GM08714 (cell line): ENCODE data around the gene TMC3.
A peak's percentile ranks its signal among the peaks of the same experiment; 100 is the strongest.

Source experiments
- H3K4me3 ChIP-seq: fragments of 200-500 bp; sonication (Bioruptor generic); 2 replicates; pipeline ENCODE4 v1.5.1; 2014; ENCODE audit warnings: mild to moderate bottlenecking, low read length, inconsistent platforms
- ZNF274 ChIP-seq: IDR thresholded peaks from 2 replicates; pipeline ENCODE4 v1.6.1; 2012; ENCODE audit warnings: mild to moderate bottlenecking, low read depth, low read length

TMC3 gene

DNA sequence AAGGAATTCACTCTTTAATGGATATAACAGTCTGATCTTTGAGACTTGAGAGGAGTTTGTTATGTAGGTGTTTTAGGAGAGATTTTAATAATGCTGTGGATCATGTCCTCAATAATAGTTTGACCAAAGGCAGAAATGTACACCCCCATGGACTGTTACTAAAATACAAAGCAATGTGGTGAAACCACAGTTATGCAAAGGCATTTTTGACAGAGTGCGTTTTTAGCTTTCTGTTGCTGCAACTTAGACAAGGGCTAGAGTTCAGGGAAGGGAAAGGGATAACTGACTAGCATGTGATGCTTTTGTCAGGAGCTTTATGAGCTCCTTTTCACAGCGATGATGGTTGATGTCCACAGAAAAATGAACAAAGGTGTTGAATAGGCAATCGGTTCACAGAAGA, 46.5 kb downstream of the TMC3 start:
- no peak for TF ChIP-seq ZNF274
- H3K4me3 ChIP-seq = no peak overlapping the region

DNA sequence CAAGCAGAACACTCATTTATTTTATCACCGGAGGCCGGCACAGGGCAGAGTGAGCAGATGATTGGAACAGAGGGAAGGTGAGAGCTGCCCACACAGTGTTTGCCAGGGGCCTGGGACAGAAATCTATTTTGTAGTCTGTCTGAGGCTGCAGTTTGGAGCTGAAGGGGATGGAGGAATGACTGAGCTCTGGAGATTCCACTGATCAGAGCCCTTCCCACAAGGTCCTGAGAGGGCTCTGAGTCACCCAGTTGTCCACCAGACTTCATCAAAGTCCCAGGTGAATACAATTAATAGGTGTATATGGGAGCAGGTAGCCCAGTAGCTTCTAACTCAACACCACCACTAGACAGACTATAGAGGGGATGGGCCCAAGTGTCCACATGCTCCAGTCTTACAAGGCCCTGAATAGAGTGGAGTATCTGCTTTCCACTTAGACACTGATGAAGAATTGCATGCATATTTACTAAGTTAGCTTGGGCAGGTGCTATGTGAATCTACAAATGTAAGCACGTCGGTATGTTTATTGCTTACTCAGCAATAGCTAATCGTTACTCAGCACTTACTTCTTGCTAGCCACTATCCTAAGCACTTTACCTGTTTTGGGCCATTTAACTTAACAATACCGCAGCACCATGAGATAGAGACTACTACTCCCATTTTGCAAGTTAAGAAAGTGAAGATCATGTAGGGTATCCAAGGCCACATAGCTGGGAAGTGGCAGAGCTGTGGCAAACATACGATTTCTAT, 47.4 kb downstream of the TMC3 start:
- no peak for TF ChIP-seq ZNF274
- no peak overlapping the region for H3K4me3 ChIP-seq

DNA sequence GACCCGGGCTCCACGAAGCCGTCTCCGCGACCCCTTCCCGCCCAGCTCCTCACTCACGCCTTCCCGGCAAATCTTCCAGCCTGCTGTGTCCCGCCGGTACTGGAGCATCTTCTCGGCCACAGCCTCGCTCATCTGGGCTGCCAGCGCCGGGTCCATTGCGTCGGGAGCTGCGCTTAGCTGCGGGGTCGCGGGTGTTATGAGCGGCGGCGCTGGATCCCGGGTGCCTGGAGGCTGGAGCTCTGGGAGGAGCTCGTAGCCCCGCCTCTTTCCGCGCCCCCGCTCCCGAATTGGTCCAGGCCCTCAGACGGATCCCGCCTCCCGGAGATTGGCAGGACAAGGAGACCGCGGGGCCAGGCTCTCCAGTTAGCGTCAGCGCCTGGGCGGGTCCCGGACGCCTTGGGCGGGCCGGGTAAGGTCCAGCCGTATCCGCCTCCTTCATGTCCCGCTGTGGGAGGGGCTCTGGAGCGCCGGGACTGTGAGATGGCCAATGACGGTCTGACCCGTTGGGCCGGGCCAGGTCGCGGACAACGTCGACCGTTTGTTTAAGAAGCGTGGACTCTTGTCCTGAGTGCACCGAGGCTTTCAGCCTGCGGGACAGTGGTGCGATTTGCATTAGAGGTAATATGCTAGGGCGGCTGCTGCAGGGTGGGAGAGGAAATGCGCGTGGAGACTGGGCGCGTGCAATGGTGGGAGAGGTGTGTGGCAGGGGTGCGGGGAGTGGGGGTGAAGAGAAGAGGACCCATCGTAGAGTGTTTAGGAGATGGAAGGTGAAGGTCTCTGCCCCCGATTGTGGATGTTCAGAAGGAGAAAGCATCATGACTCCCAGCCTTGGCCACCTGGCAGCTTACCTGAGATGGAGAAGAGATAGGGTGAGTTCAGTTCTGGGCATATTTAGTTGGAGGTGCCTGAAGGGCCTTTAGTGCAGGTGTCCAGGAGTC, 49.8 kb downstream of the TMC3 start, which contains the start of gene STARD5:
Gene STARD5 (minus strand): TSS at position 198 of the 938 bp plus-strand sequence. CDS start 42 bp downstream, at position 156.
- TF ChIP-seq ZNF274 = no peak
- H3K4me3 ChIP-seq = peak within 1 kb of the TSS; percentile 88

GRCh38 chr15:81323559-81323943, 50.5 kb downstream of the TMC3 start:
- peak overlapping the region; percentile 88 for H3K4me3 ChIP-seq
- TF ChIP-seq ZNF274 = no peak

DNA sequence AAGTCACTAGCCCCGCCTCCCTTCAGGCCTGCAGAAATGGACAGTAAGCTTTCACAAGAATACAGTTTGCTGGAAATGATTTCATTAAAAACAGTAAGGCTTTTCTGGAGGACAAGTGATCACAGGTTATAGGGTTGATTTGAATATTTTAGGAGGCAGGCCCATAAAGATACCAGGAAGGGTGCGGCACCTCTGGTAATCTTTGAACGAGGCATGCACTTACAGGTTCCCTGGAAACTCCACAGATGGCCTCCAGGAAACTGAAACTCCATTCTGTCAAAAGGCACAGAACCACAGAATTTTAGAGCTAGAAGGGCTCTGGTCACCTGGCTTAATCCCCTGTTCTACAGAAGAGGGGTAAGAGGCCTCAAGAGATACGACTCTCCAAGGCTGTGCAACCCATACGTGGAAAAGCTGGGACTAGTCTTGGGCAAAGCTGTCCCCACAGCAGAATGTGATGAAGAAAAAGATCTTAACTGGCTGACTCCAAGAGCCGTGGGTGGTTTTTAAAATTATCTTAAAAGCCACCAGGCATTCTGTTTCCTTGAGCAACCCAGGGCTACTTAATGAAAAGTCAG, 51.2 kb downstream of the TMC3 start:
- H3K4me3 ChIP-seq = peak overlapping the region; percentile 35; the same call in 1 of the 2 replicates
- no peak for TF ChIP-seq ZNF274

DNA sequence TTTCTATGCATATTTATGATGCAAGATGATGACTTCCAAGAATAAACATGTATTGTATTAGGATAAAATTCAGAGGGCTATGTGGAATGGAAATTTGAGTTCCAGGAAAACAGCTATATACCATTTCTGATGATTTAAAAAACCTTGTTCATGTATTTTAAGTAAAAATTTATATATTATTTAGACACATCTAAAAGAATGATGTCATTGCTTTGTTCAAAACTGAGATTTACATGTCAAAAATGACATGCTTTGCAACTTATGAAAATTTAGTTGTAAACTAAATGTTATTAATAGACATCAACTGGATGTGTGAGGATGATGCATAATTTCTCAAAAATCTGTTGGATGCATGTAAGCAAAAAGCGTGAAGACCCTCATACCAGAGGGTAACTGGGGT, 52.3 kb downstream of the TMC3 start:
- no peak overlapping the region for H3K4me3 ChIP-seq
- no peak for TF ChIP-seq ZNF274

- H3K4me3 ChIP-seq = no peak overlapping the region
- TF ChIP-seq ZNF274 = no peak
Observed at GRCh38 chr15:81317642-81318017, 56.4 kb downstream of the TMC3 start.

DNA sequence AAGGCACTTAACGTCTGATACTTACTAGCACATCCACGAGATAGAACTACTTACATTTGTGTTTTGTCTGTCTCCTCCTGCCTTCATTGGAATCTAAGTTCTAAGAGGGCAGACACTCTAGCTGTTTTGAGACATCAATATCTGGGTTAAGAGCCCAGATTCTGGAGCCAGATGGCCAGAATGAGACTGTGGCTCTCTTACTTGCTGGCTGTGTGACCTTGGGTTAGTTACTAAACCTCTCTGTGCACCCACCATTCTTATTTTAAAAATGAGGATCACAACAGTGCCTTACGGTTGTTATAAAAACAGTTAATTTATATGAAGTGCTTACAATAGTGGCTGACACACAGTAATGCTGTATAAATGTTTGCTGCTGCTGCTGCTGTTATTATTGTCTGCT, 57.7 kb downstream of the TMC3 start:
- H3K4me3 ChIP-seq = no peak overlapping the region

DNA sequence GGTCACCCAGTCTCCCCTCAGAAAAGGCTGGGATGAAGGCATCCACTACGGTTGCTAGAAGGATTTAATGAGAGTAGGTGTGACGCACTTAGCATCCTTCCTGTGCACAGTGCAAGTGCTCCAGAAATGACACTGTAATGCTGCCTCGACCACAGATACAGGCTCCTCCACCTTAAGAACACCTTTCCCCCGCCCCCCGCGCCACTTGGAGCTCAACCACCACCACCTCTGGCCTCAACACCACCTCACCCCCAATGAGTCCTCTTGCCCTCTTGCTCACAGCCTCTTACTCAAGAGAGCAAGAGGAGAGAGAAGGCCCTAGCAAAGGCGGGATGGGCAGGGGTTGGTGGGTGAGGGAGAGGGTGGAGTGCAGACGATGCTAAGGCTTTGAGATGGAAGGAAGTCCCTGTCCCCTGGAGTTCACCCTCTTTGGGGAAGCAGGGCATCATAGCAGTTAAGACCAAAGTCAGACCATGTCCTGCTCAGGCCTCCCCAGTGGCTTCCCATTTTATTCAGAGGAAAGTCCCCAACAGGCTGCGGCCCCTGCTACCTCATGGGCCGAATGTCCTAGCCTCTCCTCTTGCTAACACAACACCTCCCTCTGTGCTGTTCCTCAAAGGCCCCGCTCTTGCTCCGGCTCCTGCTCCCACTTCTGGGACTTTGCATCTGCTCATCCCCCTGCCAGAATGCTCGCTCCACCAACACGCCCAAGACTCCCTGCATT, 58.4 kb downstream of the TMC3 start:
- no peak overlapping the region for H3K4me3 ChIP-seq
- no peak for TF ChIP-seq ZNF274

More for the DNA sequence above, 57.7 kb downstream of the TMC3 start:
- no peak for TF ChIP-seq ZNF274

GRCh38 chr15:81314378-81314777, 59.6 kb downstream of the TMC3 start:
- no peak overlapping the region for H3K4me3 ChIP-seq
- no peak for TF ChIP-seq ZNF274

DNA sequence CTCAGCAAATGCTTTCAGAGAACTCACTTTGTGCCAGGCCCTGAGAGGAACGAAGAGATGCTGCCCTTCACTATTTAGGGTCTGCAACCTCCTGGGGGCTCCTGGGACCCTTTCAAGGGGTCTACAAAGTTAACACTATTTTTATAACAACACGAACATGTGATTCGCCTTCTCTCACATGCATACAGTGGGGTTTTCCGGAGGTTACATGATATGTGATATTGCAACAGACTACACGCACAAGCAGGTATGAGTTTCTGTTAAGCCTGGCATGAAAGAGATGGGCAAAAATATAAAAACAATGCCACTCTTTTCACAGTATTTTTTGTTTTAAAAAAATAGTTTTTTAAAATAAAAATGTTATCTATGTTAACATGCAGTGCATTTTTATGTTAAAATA, 60.3 kb downstream of the TMC3 start:
- no peak overlapping the region for H3K4me3 ChIP-seq
- TF ChIP-seq ZNF274 = no peak

DNA sequence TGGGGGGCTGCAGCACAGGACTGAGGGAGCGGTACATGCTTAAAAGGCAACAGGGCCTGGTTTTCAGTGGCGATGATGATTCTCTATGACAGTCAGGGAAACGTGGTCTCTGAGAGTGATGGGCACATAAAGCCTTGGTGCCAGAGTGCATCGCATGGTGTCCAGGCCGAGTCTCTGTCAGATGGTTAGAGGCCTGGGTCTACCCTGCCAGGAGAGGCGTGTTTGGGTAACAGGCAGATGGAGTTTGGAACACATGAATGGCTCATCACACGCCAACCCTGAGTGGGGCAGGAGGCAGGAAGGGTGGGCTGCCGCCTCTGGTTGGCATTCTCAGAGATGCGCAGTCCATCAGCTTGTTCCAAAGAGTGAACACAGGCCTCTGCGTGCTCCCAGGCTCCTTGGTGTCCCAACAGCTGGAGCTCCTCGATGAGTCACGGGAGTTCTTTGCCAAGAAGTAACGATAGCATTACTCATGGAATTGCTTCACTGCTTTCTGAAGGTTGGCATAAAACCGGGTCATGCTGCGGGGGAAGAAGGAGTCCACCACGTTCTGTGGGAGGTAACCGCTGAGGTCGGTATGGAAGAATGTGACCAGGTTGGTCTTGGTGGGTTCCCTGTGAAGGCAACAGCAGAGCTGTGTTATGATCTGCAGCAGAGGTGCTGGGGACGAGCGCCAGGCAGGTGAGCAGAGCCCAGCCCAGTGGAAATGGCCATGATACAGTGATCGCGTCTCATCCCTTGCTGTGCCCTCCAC, 61.0 kb downstream of the TMC3 start:
- TF ChIP-seq ZNF274 = no peak
- no peak overlapping the region for H3K4me3 ChIP-seq

DNA sequence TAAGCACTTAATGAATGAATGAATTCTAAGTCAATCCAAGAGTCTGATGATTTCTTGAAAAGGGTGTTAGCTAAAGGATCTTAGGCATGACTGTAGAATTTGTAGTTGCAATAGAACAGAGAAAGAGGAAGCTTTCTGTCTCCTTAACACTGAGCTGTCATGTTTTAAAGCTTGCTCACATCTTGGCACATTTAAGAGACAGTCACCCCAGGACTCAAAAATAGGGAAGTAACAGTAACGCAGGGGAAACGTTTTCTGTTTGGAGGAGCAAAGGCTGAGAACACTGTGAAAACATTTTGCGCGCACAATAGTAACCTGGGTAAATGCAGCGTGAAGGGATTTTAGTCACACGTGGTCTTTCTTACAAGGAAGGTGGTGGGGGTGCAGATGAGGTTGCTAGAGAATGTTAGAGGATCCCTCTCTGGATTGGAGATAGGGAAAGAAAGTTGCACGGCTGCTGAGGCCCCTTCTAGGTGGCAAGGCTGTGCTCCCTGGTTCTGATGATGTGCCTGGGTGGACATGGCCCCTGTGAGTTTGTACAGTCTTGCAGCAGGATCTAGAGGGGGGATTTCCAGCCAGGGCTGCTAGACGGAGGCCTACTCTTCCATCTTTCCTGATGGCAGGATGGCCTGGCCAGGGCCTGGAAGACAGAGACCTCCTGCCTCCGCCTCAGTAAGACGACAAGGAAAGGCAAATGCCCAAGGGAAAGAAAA, 62.1 kb downstream of the TMC3 start:
- no peak overlapping the region for H3K4me3 ChIP-seq
- no peak for TF ChIP-seq ZNF274

GRCh38 chr15:81310480-81310879, 63.5 kb downstream of the TMC3 start:
- TF ChIP-seq ZNF274 = no peak
- no peak overlapping the region for H3K4me3 ChIP-seq
